ENCODE measurements around the gene CAPN2.
A peak's percentile ranks its signal among the peaks of the same experiment; 100 is the strongest.
"Not testable (repeated sequence)": the region's sequence is repeated elsewhere in the genome, so short reads cannot be mapped to it uniquely, and the experiment has no call there.

The CAPN2 gene

DNA sequence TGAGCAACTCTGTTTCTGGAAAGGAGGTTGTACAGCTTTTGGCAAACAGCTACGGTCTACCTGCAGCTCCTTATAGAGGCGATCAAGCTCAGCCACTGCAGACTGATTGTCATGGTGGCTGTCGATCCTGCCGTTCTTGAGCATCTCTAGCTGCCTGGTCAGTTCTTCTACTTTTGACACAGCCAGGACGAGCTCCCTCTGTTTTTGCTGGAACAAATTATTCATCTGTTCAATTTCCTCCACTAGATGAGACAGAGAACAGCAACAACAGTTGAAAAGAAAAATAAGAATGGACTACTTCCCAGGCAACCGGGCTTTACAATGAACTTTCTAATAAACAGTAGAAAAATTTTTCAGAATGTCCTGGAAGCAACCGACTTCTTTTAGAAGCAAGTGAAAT is 90.9 kb downstream of the CAPN2 start:
- DNase-seq = no peak
- no peak for TF ChIP-seq POLR2A (IDR thresholded peaks at IDR 0.05; ENCODE audit: low read length)
- TF ChIP-seq GATA1 (IDR thresholded peaks at IDR 0.05; ENCODE audit: low read depth, low read length) = no peak

DNA sequence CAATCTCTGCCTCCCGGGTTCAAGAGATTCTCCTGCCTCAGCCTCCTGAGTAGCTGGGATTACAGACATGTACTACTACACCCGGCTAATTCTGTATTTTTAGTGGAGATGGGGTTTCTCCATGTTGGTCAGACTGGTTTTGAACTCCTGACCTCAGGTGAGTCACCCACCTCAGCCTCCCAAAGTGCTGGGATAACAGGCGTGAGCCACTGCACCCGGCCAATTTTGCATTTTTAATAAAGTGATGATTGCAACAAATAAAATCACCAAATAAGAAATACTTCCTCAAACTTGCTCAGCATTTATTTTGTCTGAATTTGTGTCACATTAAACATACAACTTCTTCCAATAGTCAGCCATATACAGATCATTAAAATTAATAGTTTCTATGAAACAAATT is 97.6 kb downstream of the CAPN2 start:
- DNase-seq = not testable (repeated sequence)

DNA sequence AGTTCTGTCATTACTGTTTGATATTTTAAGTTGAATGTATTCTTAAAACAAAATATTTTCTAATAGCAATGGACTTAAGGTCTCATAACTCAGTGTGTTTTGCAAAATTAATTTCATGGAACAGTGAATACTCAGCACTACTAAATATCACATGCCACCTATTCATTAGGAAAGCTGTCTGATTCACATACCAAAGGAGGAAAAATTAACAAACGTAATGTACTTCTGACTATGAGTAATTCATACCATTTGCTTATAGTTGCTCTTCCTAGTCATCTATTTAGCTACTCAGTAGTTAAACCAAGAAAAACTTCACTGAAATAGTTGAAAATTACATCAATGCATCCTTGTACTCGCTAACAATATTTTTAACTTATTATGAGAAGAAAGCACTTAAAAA is 98.2 kb downstream of the CAPN2 start:
- DNase-seq = no peak
- TF ChIP-seq POLR2A (IDR thresholded peaks at IDR 0.05; ENCODE audit: low read length) = no peak
- peak; percentile 16 for TF ChIP-seq GATA1 (IDR thresholded peaks at IDR 0.05; ENCODE audit: low read depth, low read length)

DNA sequence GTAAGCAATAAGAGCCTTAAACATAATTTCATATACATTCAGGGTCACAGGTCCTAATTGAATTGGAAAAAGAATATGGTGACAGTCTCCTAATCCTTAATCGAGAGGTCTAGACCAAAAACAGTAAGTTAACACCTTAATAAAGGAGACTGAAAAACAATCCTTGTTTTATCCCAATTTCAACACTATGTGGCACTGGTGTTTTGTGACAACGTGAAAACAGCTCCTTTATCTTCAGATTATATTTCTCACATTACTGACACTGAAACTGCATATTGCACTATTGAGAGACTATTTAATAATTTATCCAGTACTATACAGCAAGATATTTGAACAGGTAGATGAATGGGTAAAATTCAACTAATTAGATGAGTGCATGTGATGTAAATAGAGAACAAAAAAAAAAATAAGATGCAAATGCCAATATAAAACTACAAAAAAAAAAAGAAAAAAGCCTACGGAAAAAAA is 99.3 kb downstream of the CAPN2 start:
- peak; percentile 68 to 78 for DNase-seq
- TF ChIP-seq GATA1 (IDR thresholded peaks at IDR 0.05; ENCODE audit: low read depth, low read length) (no peak), POLR2A (IDR thresholded peaks at IDR 0.05; ENCODE audit: low read length) (no peak)

DNA sequence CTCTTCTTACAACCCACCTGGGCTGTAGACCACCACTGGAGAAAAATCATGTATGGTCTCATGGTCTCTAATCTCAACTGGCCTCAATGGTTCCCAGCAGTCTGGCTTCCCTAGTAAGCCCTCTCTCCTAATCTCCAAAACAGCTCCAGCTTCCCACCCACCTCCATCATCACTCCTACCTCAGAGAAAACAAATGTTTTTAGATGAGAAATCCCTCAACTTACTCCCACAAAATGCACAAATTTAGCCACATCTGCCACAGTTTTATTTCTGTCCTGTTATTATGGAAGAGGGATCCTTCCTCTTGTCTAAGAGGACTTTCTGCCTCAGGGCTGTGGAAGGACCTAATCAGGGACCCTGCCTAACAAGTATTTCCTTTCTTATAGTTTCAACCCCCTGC is 101.3 kb downstream of the CAPN2 start:
- no peak for TF ChIP-seq GATA1 (IDR thresholded peaks at IDR 0.05; ENCODE audit: low read depth, low read length)
- DNase-seq = no peak

DNA sequence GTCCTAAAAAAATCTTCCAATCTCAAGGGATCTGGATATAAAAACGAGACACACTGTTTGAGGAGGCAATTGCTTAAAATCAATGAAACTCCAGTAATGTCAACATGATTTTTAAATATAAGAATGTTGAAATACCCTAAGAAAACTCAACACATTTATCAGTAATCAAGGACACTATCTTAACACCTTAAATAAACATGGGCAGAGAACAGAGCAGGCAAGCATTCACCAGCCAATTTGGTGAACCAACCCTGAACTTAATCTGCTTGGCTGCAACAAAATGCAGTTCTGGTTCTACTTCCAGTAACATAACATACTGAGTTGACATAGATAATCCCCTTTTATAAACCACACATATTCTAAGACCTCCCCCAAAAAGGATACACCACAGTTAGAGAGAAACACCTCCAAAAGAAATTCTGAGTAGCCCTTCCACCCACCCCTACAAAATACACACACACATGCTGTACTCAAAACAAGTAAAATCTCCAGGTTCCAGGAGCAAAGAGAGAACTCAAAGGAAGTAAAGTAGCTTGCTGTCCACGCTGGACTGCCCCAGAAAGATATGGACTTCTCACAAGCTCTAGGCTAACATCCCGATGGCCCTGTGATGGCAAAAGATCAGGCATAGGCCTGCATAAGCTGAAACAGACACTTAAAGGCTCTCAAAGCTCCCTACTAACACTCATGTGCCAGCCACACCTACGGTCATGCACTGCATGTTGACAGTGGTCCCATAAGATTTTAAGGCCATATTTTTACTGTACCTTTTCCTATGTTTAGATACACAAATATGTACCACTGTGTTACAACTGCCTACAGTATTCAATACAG is 102.9 kb downstream of the CAPN2 start:
- TF ChIP-seq GATA1 (IDR thresholded peaks at IDR 0.05; ENCODE audit: low read depth, low read length) (no peak), POLR2A (IDR thresholded peaks at IDR 0.05; ENCODE audit: low read length) (no peak)
- no peak for DNase-seq

DNA sequence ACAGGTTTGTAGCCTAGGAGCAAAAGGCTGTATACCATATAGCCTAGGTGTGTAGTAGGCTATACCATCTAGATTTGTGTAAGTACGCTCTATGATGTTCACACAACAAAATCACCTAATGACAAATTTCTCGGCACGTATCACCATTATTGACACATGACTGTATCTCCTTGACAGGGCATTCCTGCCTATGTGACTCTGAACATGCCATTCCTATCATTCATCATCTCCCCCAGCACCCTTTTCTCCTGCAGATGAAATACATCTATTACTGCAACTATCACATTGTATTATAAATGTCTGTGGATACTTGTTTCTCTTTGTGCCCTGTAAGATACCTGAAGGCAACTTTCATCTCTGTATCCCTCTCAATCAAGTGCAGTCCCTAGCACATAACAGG is 103.5 kb downstream of the CAPN2 start:
- TF ChIP-seq POLR2A (IDR thresholded peaks at IDR 0.05; ENCODE audit: low read length) (no peak), GATA1 (IDR thresholded peaks at IDR 0.05; ENCODE audit: low read depth, low read length) (no peak)
- DNase-seq = no peak

DNA sequence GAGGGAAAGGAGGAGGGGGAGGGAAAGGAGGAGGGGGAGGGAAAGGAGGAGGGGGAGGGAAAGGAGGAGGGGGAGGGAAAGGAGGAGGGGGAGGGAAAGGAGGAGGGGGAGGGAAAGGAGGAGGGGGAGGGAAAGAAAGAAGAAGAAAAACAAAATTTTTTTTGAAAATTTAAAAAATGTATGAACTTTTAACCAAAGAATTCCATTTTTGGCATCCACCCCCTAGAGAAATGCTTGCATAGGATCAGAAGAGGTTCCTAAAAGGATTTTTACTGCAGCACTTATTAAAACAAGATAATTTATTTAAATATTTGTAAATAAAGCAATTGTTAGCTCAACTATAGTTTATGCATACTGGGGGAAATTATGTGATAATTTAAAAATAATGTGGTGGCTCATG is 104.9 kb downstream of the CAPN2 start:
- DNase-seq = not testable (repeated sequence)

DNA sequence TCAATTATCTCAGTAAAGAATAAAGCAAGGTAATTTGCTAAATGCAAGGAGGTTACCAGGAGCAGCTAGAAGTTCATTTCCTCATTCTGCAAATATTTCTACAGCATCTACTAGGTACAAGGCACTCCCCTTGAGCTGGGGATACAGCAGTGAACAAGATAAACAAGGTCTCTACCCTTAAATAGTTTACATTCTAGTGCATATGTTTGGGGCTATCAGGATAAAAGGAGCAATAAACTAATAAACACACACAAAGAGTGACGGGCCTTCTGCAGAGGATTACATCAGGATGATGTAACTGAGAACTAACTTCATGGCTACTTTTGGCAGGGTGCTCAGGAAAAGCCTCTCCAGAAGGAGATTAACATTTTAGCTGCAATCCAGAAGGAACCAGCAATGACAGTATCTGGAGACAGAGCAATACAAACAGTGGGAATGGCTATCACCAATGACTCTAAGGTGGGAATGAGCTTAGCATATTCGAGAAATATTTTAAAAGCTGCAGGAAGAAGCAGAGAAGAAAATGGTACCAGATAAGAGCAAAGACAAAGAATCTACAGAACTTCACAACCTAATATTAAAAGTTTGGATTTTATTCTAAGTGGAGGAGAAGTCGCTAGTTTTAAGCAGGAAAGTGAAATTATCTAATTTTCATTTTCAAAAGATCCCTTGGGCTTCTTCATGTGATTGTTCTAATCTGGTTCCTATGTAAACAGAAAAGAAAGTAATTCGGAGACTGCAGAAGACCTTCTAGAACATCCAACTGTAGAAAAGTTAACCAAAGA is 107.6 kb downstream of the CAPN2 start:
- no peak for TF ChIP-seq POLR2A (IDR thresholded peaks at IDR 0.05; ENCODE audit: low read length)
- peak; percentile 64 to 85 for DNase-seq

DNA sequence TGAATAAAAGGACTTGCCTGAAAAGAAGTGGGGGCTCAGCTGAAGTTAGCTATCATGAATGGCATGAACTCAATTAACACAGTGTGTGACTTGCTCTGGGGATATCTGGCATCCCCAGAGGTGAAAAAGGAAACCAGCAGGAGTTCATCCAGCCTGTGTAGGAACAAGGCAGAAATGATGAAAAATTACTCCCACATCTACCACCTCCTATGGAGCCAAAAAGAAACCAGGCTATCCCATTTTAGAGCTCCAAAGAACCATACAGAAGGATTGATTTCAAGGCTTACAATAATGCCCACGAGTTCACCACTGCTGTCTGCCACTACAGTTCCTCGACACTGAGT is 108.1 kb downstream of the CAPN2 start:
- DNase-seq = peak; percentile 14 to 64
- no peak for TF ChIP-seq POLR2A (IDR thresholded peaks at IDR 0.05; ENCODE audit: low read length)

DNA sequence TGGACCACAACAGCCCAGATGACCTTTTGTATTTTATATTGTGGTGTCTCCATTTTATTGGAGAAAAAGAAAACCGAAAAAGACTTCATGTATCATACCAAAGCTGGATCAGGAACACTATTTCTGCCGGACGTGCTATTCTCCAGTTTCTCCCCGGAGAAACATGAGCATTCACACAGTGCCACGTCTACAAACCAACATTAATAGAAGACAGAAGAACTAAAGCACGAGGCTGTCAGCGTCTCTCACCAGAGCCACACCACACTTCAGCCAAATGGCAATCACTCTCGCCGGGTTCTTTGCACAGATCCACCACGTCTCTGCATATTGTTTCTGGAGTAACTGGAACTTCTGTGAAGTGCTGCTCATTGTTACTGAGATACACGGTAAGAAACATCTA is 108.6 kb downstream of the CAPN2 start:
- no peak for DNase-seq

DNA sequence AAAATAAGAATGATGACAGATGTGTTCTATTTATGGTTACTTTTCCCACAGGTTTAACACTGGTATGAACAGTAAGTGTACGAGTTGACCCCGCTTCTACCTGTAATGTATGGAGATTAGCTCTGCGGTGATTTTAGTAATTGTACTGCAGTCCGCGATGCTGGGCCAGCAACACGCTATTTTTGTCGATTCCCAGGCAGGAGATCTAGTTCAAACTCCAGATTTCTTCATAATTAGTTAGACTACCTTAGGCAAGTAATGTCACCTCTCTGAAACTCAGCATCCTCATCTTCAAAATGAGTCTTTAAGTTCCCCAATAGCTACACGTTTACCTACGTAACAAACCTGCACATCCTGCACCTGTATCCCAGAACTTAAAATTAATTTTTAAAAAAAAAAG is 111.9 kb downstream of the CAPN2 start:
- TF ChIP-seq GATA1 (IDR thresholded peaks at IDR 0.05; ENCODE audit: low read depth, low read length) = no peak
- no peak for TF ChIP-seq POLR2A (IDR thresholded peaks at IDR 0.05; ENCODE audit: low read length)
- no peak for DNase-seq

More for the DNA sequence above, 108.6 kb downstream of the CAPN2 start:
- TF ChIP-seq POLR2A (IDR thresholded peaks at IDR 0.05; ENCODE audit: low read length) = no peak
- TF ChIP-seq GATA1 (IDR thresholded peaks at IDR 0.05; ENCODE audit: low read depth, low read length) = no peak

DNA sequence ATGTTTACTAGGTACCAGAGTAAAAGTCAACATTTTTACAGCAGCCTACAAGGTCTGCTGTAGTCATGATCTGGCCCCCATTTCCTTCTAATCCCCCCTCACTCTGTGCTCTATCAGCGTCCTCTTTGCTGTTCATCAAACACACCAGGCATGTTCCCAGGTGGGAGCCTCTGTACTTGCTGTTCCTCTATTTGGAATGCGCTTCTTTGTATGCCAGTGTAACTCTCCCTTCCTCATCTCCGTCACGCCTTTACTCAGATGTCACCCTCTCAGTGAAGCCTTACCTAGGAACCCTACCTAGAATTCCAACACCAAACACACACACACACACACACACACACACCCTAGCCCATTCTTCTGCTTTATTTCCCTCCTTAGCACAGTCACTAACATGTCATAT is 112.4 kb downstream of the CAPN2 start:
- no peak for DNase-seq
- TF ChIP-seq POLR2A (IDR thresholded peaks at IDR 0.05; ENCODE audit: low read length) = no peak
- no peak for TF ChIP-seq GATA1 (IDR thresholded peaks at IDR 0.05; ENCODE audit: low read depth, low read length)
